Measurements from ENCODE around the gene N4BP2L2. TPM values are rescaled to one million over a fixed set of nuclear protein-coding genes. Genes with fewer than 3 reads are reported as not detected.

N4BP2L2 gene
- total and polyA plus RNA-seq, 8 donors, result 121 to 301 (median 236) TPM

DNA sequence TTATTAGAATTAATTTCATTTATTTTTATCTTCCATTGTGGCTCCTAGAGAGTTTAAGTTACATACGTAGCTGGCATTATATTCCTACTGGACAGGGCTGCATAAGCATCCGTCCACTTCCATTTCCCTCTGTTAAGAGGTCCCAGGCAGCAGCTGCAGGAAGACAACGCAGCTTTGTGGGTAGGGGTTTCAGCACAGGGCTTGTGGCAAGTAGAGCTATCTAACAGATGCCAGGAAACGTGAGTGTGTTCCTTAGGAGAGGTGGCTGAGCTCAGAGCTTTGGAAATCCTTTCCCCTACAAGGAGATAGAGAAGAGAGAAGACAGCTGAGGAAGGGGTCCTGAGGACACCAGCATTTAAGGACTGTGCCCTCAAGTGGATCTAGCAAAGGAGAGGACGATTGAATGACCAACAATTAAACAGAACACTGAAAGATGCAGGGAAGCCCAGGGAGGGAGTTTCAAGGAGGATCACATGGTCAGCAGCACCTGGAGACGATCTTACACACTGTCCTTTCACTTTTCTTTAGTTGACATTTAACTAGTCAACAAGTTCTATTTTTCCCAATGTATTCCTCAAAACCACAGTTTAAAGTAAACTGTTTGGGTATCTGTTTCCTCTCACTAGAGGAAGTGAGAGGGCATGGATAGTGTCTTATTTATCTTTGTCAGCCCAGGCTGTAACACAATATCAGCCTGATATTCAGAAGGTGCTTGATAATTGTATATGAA is 108.4 kb downstream of the N4BP2L2 start:
- intact Hi-C loops (cut with DNase I), result no loop called here
- H3K27me3 ChIP-seq, result no peaks in the 10 kb centered on the region
- no peaks in the 10 kb centered on the region for H3K9me3 ChIP-seq
- DNase-seq (no peak), ATAC-seq (no peak)
- H3K4me3 ChIP-seq, result no peak overlapping the region
- TF ChIP-seq, protein P1, sequence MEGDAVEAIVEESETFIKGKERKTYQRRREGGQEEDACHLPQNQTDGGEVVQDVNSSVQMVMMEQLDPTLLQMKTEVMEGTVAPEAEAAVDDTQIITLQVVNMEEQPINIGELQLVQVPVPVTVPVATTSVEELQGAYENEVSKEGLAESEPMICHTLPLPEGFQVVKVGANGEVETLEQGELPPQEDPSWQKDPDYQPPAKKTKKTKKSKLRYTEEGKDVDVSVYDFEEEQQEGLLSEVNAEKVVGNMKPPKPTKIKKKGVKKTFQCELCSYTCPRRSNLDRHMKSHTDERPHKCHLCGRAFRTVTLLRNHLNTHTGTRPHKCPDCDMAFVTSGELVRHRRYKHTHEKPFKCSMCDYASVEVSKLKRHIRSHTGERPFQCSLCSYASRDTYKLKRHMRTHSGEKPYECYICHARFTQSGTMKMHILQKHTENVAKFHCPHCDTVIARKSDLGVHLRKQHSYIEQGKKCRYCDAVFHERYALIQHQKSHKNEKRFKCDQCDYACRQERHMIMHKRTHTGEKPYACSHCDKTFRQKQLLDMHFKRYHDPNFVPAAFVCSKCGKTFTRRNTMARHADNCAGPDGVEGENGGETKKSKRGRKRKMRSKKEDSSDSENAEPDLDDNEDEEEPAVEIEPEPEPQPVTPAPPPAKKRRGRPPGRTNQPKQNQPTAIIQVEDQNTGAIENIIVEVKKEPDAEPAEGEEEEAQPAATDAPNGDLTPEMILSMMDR (IDR thresholded peaks at IDR 0.05), result no peak
- no peak overlapping the region for H3K27ac ChIP-seq
- peaks cover 0 to 4% of the 10 kb centered on the region in 2 donors for H3K36me3 ChIP-seq
- H3K4me1 ChIP-seq, result peaks cover 4 to 45% of the 10 kb centered on the region in 2 donors

DNA sequence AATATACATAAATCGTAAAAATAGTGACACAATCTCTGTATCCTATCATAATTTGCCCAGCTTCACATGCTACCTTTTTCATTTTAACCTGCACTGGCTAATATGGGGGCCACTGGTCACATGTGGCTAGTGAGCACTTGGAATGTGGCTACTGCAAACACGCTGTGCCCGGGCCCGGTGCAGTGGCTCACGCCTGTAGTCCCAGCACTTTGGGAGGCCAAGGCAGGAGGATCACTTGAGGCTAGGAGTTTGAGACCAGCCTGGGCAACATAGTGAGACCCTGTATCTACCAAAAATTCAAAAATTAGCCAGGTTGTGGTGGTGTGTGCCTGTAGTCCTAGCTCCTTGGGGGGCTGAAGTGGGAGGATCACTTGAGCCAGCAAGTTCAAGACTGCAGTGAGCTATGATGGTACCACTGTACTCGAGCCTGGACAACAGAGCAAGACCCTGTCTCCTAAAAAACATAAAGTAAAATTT is 109.1 kb downstream of the N4BP2L2 start:
- ATAC-seq (no peak), DNase-seq (no peak)
- Histone ChIP-seq H3K36me3 (peaks cover 0 to 4% of the 10 kb centered on the region in 2 donors), H3K9me3 (no peaks in the 10 kb centered on the region), H3K27ac (peak overlapping the region; percentile 84 to 92), H3K4me3 (no peak overlapping the region), H3K4me1 (peaks cover 4 to 52% of the 10 kb centered on the region in 2 donors), H3K27me3 (no peaks in the 10 kb centered on the region)
- intact Hi-C loops (cut with DNase I), result no loop called here
- TF ChIP-seq, protein P1 (IDR thresholded peaks at IDR 0.05), result no peak

GRCh38 chr13:32428581-32429432 is 109.8 kb downstream of the N4BP2L2 start:
- ATAC-seq, result peak; percentile 36
- DNase-seq, result no peak
- intact Hi-C loops (cut with DNase I), result no loop called here

DNA sequence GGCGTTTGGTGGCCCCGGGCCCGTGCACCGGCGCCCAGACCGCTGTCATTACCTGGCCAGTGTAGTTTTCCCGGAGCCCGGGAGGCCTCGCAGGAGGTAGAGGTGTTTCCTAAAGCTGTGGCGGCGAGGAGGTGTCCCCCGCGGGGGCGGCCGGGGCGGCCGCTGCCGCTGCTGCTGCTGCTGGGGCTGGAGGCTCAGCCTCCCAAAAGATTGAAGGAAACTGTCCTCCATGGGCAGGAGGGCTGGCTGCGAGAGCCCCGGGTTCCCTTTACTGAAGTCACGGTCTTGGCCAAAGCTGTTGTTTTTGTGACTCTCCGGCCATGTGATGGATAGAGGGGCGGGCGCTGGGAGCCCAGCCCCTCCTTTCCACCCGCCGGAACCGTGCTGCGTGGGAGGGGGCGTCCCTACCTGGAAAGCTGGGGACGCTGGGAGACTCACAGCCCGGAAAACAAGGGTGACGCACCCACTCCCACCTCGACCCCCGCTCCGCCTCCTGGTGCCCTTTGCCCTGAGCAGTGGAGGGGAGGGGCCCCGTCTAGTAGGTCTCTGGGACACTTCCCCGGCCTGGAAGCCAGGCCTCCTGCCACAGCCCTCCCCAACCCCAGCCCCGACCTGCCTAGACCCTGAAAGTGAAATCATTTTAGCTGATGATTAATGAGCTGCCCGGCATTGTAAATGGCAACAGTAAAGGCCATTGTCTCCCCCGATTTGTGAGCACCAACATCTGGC is 110.6 kb downstream of the N4BP2L2 start, which contains the start of gene N4BP2L1:
Gene N4BP2L1 (minus strand): TSS at position 279 of the 729 bp plus-strand sequence. CDS start 48 bp downstream, at position 231.
- Histone ChIP-seq H3K4me1 (peaks cover 4 to 57% of the 10 kb centered on the region in 2 donors), H3K36me3 (peaks cover 0 to 4% of the 10 kb centered on the region in 2 donors), H3K27ac (peak within 1 kb of the TSS; percentile 84 to 92), H3K4me3 (peak within 1 kb of the TSS; percentile 76 to 83), H3K27me3 (no peaks in the 10 kb centered on the region), H3K9me3 (no peaks in the 10 kb centered on the region)
- intact Hi-C loops (cut with DNase I), result no loop called here
- peak in 3 of 4 donors; percentile 67 to 88 (median 87) for DNase-seq
- peak; percentile 85 for ATAC-seq
- TF ChIP-seq, protein P1 (IDR thresholded peaks at IDR 0.05), result no peak

More at GRCh38 chr13:32428581-32429432, 109.8 kb downstream of the N4BP2L2 start:
- H3K27ac ChIP-seq, result peak overlapping the region; percentile 84 to 92
- TF ChIP-seq, protein P1 (IDR thresholded peaks at IDR 0.05), result no peak
- H3K27me3 ChIP-seq, result no peaks in the 10 kb centered on the region
- peak overlapping the region; percentile 76 to 83 for H3K4me3 ChIP-seq
- peaks cover 4 to 55% of the 10 kb centered on the region in 2 donors for H3K4me1 ChIP-seq
- H3K9me3 ChIP-seq, result no peaks in the 10 kb centered on the region
- H3K36me3 ChIP-seq, result peaks cover 0 to 4% of the 10 kb centered on the region in 2 donors
